ENCODE results near the gene RPRD1B. TPM values are rescaled to one million over a fixed set of nuclear protein-coding genes. Genes with fewer than 3 reads are reported as not detected.

RPRD1B gene, protein sequence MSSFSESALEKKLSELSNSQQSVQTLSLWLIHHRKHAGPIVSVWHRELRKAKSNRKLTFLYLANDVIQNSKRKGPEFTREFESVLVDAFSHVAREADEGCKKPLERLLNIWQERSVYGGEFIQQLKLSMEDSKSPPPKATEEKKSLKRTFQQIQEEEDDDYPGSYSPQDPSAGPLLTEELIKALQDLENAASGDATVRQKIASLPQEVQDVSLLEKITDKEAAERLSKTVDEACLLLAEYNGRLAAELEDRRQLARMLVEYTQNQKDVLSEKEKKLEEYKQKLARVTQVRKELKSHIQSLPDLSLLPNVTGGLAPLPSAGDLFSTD
- 10 to 100 TPM; 40.2 to 44.0 TPM for total RNA-seq

DNA sequence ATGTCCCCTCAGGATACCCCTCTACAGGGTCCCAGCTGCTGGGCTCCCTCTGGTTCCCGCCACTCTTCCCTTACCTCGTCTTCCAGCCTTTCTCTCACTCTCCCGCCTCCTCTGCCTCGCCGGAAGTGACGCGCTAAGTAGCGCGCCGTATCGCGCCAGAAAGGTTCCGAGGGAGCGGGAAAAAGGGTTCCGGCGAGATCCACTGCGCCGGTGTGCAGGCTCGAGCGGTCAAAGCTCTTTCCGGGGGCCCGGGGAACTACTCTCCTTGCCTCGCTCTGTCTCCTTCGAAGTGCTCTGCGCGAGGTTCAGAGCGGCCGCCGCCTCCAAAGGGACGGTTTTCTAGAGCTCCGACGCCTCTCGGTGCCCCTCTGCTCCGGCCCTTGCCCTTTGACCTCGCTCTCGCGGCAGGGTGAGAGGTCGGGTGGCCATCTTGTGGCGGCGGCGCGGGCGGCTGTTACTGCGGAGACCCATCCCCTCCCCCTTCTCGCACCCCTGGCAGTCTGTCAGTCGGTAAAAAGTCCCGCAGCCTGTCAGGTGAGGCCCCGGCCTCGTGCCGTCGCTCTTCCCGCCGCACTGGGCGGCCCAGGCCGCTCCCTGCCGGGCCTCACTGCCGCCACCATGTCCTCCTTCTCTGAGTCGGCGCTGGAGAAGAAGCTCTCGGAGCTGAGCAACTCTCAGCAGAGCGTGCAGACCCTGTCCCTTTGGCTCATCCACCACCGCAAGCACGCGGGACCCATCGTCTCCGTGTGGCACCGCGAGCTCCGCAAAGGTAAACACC is at the start of gene RPRD1B, which contains the start of gene TTI1:
Gene RPRD1B, plus strand, starts transcription at position 417 of the 778 bp plus-strand sequence. Its CDS starts 202 bp downstream, at position 619.
Gene TTI1, minus strand, starts transcription at position 127 of the 778 bp plus-strand sequence. CDS start 19,640 bp downstream, outside the sequence.
- H3K27ac Mint-ChIP-seq, result peak within 1 kb of the TSS; percentile 97 to 99
- peak; percentile 88 to 93 for ATAC-seq
- H3K36me3 Mint-ChIP-seq, result peaks cover 20 to 31% of the 10 kb centered on the region in 2 donors

DNA sequence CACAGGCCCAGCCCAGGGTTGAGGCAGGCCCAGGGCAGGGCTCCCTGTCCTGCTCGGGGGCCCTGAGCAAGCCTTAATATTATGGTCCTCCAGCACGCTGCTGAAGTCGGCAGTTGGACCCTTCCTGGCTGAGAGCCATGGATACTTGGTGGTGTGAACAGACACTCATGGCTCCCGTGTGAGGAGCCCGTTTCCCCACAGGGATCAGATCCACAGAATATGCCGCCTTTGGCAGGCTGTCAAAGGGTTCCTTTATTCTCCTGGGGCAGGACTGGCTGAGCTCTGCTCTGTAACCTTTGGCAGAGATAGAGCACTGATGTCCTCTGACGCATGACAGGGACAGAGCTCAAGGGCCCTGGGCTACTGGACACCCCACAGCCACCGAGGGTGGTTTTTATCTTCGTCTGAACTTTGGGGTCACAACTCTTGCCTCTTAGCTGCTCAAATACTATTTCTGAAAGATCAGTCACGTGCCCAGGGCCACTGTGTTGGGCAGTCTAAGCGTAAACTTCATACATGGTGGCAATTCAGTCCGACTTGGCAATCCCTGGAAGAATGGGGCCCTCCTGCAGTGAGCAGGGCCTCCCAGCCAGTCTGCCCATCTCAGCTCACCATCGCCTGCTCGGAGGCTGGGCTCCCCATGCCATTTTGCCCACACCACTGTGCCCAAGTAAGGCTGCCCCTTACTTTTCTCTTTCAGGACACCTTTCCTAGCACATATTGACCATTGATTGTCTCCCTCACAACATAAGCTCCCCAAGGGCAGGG is 49.3 kb upstream of the RPRD1B start:
- Mint-ChIP-seq H3K9me3 (no peaks in the 10 kb centered on the region), H3K36me3 (peaks cover 14 to 16% of the 10 kb centered on the region in 2 donors), H3K27ac (no peak overlapping the region)
- ATAC-seq, result no peak
- DNase-seq (ENCODE audit: low spot score in 2 of 2), result no peak

More for the DNA sequence above, at the start of gene RPRD1B, which contains the start of gene TTI1:
- DNase-seq (ENCODE audit: low spot score in 2 of 2), result peak; percentile 87 to 93
- peaks cover 0 to 3% of the 10 kb centered on the region in 2 donors for H3K9me3 Mint-ChIP-seq

DNA sequence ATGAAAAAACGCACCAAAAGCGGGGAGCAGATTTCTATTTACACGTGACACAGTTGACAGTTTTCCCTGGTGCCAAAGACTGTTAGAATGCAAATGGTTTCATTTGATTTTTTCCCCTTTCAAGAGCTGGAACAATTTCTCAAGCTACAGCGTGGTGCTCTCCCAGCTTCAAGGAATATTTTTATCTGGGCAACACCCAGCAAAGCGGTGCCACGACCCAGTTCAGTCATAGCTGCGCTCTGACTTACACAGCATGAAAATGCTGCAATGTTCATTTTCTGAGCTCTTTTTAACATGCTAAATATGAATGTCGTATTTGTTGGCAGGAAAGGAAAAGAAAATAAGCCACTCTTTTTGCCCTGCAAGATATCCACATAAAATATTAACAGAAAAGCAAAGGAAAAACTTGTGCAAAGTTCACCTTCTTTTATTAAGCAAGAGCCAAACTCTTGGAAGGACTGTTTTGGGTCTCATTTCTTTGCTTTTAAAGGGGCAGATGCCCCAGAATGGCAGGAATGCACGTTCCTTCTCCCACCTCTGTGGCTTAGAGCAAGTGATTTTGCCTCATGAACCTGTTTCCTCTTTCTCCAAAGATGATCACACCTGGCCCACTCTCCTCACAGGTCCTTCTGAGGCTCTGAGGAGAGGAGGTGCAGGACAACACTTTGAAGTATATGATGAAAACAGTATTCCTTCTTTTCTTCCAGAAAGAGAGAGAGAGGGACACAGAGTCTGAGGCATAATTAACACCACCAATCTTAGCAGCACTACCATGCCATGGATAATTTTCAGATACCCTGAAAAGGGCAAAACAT is 47.3 kb upstream of the RPRD1B start:
- DNase-seq (ENCODE audit: low spot score in 2 of 2) (no peak), ATAC-seq (no peak)
- H3K36me3 Mint-ChIP-seq, result peaks cover 22 to 33% of the 10 kb centered on the region in 2 donors
- no peak overlapping the region for H3K27ac Mint-ChIP-seq
- H3K9me3 Mint-ChIP-seq, result no peaks in the 10 kb centered on the region

DNA sequence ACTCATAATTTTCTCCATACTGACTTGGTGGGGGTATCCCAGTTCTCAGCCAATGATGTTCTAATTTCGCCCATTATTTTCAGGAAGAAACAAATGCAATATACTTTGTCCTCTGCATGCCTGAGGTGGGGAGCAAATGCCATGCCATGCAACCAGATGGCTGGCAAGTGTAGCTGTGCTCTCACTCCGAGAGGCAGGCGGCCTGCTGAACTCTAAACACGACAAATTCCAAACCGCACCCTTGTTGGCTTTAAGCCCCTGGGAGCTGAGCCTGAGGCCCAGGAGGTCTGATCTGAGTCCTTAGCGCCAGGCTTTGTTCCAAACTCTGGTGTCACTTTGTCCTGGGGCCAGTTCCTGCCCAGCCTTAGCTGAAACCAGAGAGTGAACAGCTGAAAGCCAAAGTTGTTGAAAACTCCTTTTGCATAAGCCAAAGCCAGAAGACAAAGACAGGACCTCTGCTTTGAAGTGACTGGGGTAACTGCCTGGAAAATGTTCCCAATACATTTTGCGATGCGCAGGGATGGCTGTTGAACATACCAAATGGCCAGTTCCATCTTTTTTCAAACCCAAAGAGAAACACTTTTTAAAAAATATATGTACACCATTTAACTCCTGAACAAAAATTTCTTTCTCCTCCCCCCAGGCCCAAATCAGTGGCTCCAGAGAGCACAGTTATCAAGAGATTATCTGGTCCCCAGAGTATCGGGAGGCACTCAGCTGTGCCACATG is 46.5 kb upstream of the RPRD1B start:
- DNase-seq (ENCODE audit: low spot score in 2 of 2), result no peak
- H3K27ac Mint-ChIP-seq, result peak overlapping the region in 1 of 2 donors; percentile 63
- no peak for ATAC-seq
- no peaks in the 10 kb centered on the region for H3K9me3 Mint-ChIP-seq
- H3K36me3 Mint-ChIP-seq, result peaks cover 16 to 36% of the 10 kb centered on the region in 2 donors

DNA sequence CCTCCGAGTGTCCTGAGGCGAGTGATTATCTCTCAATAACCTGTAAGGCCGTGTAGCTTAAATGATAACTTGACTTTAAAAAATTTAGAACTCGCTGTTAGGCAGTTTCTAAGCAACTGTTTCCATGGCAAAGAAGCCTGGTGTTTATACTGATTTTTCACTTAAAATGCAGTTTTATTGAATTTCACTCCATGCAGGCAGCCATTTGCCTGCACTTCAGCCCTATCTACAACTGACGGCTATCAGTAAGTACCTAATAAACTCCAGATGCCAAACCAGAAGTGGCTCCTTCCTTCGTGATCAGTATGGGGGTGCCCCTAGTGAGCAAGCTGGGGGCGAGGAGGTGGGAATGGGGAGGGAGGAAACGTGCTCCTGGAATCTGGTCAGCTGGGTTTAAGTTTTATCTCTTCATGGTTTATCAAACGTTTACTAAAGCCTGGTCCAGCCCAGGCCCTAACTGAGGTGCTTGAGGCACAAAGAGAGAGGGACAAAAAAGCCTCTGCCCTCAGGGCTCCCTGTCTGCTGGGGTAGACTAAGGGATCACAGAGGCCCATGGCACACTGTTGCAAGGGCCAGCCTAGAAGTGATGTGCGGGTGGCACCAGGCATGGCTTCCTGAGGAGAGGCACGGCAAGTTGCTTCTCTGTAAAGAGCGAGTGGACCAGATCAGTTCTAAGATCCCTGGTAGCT is 45.8 kb upstream of the RPRD1B start:
- peak overlapping the region in 1 of 2 donors; percentile 63 for H3K27ac Mint-ChIP-seq
- no peak for ATAC-seq
- no peak for DNase-seq (ENCODE audit: low spot score in 2 of 2)
- no peaks in the 10 kb centered on the region for H3K9me3 Mint-ChIP-seq
- H3K36me3 Mint-ChIP-seq, result peaks cover 16 to 36% of the 10 kb centered on the region in 2 donors

DNA sequence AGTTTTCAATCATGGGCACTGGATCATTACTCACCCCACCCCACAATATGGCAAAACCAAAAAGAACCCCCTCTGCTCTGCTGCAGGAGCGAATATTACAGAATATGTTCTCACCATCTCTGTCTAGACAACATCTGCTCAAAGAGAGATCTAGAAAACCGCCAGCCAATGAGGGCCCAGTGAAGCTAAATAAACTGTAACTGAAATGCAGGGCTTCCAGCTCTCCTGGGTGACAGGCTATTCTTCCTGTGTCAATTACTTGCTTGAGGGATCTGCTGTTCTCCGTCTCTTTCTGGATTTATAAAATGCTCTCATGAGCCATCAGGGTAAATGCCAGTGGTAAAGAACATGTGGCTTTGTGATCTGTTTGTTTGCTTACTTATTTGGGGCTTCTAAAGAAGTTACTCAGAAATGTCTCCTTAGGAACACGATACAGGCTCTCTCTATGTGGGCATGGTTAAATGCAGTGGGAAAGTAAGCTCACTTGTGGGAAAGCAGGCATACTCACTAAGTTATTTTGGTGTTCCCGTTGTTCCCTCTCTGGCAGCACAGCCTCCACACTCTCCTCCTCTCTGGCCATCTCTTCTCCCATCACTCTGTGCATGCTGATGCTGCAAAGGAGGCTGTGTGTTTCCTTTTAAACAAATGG is 45.1 kb upstream of the RPRD1B start:
- H3K36me3 Mint-ChIP-seq, result peaks cover 17 to 36% of the 10 kb centered on the region in 2 donors
- ATAC-seq, result no peak
- no peaks in the 10 kb centered on the region for H3K9me3 Mint-ChIP-seq
- DNase-seq (ENCODE audit: low spot score in 2 of 2), result no peak
- H3K27ac Mint-ChIP-seq, result peak overlapping the region in 1 of 2 donors; percentile 8

DNA sequence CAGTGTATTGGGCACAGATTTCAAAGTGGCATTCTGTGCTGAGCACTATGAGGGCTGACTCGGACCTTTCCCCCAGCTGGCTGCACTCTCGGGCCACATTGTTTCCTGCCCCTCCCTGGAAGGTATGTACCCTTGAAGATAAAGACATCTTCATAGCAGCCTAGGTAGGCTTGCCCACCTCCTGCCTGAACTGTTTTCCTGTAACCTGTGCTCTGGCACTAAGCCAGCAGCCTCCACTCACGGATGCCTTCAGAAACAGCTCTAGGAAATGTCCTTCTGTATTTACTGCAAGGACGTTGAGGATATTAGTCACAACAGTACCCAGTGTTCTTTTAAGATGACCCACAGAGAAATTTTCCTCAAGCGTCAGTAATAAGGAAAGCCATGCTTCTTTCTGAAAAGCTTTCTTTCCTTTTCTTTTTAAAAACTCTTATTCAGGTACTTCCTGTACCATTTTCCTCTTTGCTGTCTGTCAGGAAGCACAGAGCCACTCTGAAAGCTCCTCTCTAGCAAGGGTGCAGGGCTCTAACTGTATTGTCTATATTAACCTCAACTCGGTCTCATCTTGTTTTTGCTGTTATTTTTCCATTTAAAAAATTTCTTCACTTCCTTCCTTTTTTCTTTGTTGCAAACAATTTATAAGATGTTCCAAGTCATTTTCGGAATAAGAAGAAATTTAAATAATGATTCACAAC is 43.8 kb upstream of the RPRD1B start:
- no peak for DNase-seq (ENCODE audit: low spot score in 2 of 2)
- Mint-ChIP-seq H3K9me3 (no peaks in the 10 kb centered on the region), H3K36me3 (peaks cover 24 to 40% of the 10 kb centered on the region in 2 donors), H3K27ac (peak overlapping the region; percentile 88 to 96)
- ATAC-seq, result no peak

DNA sequence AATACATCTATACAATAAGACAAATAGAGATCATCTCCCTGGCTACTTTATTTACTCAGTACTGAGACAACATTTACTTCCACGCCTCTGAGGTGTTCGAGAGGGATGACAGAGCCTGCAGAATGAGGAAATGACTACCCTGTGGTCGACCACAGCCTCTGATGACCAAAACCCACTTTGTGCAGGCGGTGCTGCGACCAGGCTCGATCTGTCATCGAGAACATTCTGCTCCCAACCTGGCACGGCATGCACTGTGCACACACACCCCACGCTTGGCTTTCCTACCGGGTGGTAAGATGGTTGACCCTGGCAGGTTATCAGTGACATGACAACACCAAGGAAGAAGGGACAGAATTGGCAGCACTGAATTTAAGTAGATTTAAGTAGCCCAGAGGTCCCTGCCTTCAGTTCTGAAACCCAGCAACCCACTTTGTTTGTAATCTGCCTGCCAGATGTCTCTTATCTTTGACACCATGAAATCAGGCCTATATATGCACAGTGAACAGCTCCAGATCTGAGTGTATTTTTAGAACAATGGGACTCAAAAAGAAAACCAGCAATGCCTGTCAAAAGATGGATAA is 42.9 kb upstream of the RPRD1B start:
- peak; percentile 91 to 92 for ATAC-seq
- DNase-seq (ENCODE audit: low spot score in 2 of 2), result peak; percentile 68 to 72
- Mint-ChIP-seq H3K9me3 (no peaks in the 10 kb centered on the region), H3K27ac (peak overlapping the region; percentile 88 to 96), H3K36me3 (peaks cover 30 to 45% of the 10 kb centered on the region in 2 donors)

DNA sequence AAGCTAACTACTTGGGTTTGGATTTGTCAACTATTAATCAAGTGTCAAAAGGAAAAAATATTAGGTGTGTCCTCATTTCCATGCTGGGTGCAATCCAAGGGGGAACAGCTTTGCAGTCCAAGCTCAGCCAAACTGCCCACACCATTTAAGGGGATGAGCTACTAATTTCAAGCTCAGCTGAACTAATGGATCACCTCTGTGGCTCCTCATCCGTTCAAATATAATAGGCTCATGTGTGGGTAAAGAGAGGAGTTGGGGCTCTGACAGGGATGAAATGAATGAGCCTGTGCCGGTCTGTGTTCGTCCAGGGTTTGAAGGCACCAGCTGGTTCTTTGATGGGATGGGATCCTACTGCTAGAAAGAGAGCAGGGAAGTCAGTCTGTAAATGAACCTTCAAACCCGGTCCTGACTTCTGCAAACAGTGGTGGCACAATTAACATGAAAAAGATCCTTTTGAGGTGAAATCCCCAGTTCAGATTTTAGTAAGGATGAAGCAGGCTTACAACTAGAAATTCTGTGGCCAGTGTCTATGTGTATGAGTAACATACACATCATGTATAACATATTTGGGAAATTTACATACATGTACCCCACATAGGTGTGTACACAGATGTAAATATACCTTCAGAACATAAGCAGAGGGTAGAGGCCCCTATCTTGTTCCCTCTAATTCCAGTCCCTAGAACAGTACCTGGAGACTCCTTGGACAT is 42.2 kb upstream of the RPRD1B start:
- ATAC-seq (peak; percentile 37 to 57), DNase-seq (ENCODE audit: low spot score in 2 of 2) (no peak)
- Mint-ChIP-seq H3K27ac (peak overlapping the region; percentile 88 to 96), H3K9me3 (no peaks in the 10 kb centered on the region), H3K36me3 (peaks cover 30 to 45% of the 10 kb centered on the region in 2 donors)

DNA sequence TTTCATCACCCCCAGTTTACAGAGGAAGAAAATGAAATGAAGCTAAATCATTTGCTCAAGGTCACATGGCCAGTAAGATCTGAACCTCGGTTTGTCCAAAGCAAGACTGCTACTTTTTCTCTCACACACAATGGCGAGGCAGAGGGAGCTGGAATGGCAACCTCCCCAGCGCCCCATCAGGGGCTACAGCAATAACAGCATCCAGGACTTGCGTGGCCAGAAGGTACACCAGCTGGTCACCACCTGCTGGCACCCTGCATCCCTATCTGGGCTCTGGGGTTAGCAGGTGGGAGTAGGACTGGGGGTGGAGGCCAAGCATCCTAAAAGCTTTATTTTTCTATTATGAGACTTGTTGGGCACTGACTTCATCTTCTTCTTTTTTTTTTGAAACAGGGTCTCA is 41.6 kb upstream of the RPRD1B start:
- no peaks in the 10 kb centered on the region for H3K9me3 Mint-ChIP-seq
- peaks cover 30 to 45% of the 10 kb centered on the region in 2 donors for H3K36me3 Mint-ChIP-seq
- no peak for ATAC-seq
- DNase-seq (ENCODE audit: low spot score in 2 of 2), result no peak
- H3K27ac Mint-ChIP-seq, result peak overlapping the region; percentile 44 to 88

DNA sequence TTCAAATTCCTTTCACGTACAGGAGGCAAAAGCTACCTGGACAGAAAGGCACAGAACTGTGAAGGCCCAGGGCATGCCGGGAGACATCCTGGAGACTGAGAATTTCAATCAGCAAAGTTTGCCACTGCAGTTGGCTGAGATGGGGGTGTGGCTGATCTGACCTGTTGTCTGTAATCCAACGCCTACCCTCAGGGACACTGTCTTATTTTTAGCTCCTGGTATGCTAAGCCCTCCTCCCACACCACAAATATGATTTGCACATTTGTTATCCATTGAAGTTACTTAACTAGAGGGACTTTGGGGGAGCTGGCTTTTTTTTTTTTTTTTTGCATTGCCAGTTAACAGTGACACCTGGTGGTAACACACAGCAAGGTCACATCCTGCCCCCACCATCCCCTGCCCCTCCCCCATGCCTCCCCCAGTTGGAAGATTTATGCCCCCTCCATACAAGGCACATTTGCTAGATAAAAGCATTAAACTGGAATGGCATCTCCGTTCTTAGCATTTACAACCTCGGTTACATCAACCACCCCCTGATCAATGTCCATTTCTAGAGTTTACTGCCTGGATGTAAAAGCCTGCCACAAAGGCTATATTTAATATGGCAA is 40.6 kb upstream of the RPRD1B start:
- Mint-ChIP-seq H3K9me3 (no peaks in the 10 kb centered on the region), H3K27ac (no peak overlapping the region), H3K36me3 (peaks cover 30 to 39% of the 10 kb centered on the region in 2 donors)
- DNase-seq (ENCODE audit: low spot score in 2 of 2), result no peak
- no peak for ATAC-seq

DNA sequence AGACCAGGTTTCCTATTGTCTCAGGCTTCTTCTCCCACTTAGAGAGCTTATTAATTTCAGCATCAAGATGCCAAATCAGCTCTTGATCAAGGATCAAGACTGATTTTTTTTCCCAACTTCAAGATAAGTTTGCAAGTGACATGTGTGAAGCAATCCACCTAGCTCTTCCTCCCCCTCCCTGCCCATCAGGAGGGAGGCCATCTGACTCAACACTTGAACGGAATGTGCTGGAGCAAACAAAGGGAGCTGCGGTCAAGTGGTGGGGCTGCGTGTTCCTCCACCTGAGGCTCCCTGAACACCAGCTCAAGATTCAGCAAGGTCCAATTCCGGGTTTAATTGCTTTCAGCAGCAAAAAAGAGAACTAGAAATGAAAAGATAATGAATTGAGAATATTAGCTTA is 39.0 kb upstream of the RPRD1B start:
- no peaks in the 10 kb centered on the region for H3K9me3 Mint-ChIP-seq
- ATAC-seq (no peak), DNase-seq (ENCODE audit: low spot score in 2 of 2) (no peak)
- H3K27ac Mint-ChIP-seq, result no peak overlapping the region
- H3K36me3 Mint-ChIP-seq, result peaks cover 29 to 32% of the 10 kb centered on the region in 2 donors
